Neural cell (in vitro differentiated cells): ENCODE data around the gene CNFN. TPM values are rescaled to one million over a fixed set of nuclear protein-coding genes. Genes with fewer than 3 reads are reported as not detected.

Experiments used
- H2AFZ ChIP-seq: fragments of 200-600, 300-800 bp; sonication (generic), shearing (Covaris generic); 2 replicates; pipeline ENCODE4 v1.6.0; 2014; ENCODE audit warnings: low read depth, mild to moderate bottlenecking, antibody characterized with exemption, low read length, moderate library complexity
- H3F3A ChIP-seq: fragments of 200-600 bp; shearing (Covaris generic); 2 replicates; pipeline ENCODE4 v1.6.1; 2016; ENCODE audit warnings: mild to moderate bottlenecking, moderate library complexity, mixed read lengths, antibody characterized with exemption, low read length; ENCODE audit not compliant: insufficient read depth, poor library complexity, severe bottlenecking
- H3K27ac ChIP-seq: fragments of 200-600, 300-800 bp; sonication (generic), shearing (Covaris generic); 2 replicates; pipeline ENCODE4 v1.5.1; 2014; ENCODE audit warnings: mild to moderate bottlenecking, low read length, moderate library complexity
- H3K27me3 ChIP-seq: fragments of 300-800, 200-600 bp; sonication (generic), shearing (Covaris generic); 2 replicates; pipeline ENCODE4 v1.6.0; 2014; ENCODE audit warnings: mild to moderate bottlenecking, low read depth, low read length, moderate library complexity; ENCODE audit not compliant: insufficient read depth
- H3K36me3 ChIP-seq: fragments of 300-800, 200-600 bp; sonication (generic), shearing (Covaris generic); 2 replicates; pipeline ENCODE4 v1.5.1; 2014; ENCODE audit warnings: mild to moderate bottlenecking, antibody characterized with exemption, low read length, moderate library complexity; ENCODE audit not compliant: insufficient read depth
- H3K4me2 ChIP-seq: fragments of 300-800, 200-600 bp; sonication (generic), shearing (Covaris generic); 2 replicates; pipeline ENCODE4 v1.6.0; 2014; ENCODE audit warnings: mild to moderate bottlenecking, low read length
- H3K4me3 ChIP-seq: fragments of 300-800, 200-600 bp; sonication (generic), shearing (Covaris generic); 2 replicates; pipeline ENCODE4 v1.5.1; 2014; ENCODE audit warnings: mild to moderate bottlenecking, low read length, moderate library complexity
- H3K79me2 ChIP-seq: fragments of 200-600 bp; shearing (Covaris generic); replicated peaks from 2 replicates; pipeline ENCODE4 v1.6.0; 2014; ENCODE audit warnings: mild to moderate bottlenecking, low read length, moderate library complexity; ENCODE audit not compliant: insufficient read depth
- H3K9ac ChIP-seq: fragments of 300-800, 200-600 bp; sonication (generic), shearing (Covaris generic); 2 replicates; pipeline ENCODE4 v1.6.1; 2016; ENCODE audit warnings: mild to moderate bottlenecking, low read length, mixed read lengths
- H3K9me2 ChIP-seq: fragments of 200-600 bp; shearing (Covaris generic); 2 replicates; pipeline ENCODE4 v1.6.1; 2016; ENCODE audit warnings: mild to moderate bottlenecking, low read length, mixed read lengths; ENCODE audit not compliant: insufficient read depth
- H3K9me3 ChIP-seq: fragments of 200-600, 300-800 bp; sonication (generic), shearing (Covaris generic); 2 replicates; pipeline ENCODE4 v1.6.1; 2016; ENCODE audit warnings: mild to moderate bottlenecking, mixed run types, low read length, moderate library complexity, mixed read lengths
- H4K20me1 ChIP-seq: fragments of 200-600 bp; shearing (Covaris generic); 2 replicates; pipeline ENCODE4 v1.6.1; 2016; ENCODE audit warnings: mild to moderate bottlenecking, mixed run types; ENCODE audit not compliant: insufficient read depth
- EP300 ChIP-seq: fragments of 450-650 bp; conservative IDR thresholded peaks from 2 replicates; pipeline ENCODE4 v1.6.1; 2014; ENCODE audit warnings: antibody characterized with exemption, mild to moderate bottlenecking, moderate library complexity; ENCODE audit not compliant: poor library complexity, severe bottlenecking
- EZH2 ChIP-seq: fragments of 200-600, 300-800 bp; shearing (Covaris generic), sonication (generic); IDR thresholded peaks from 2 replicates; pipeline ENCODE4 v1.6.1; 2014; ENCODE audit warnings: antibody characterized with exemption, low read length, borderline replicate concordance, mild to moderate bottlenecking; ENCODE audit not compliant: insufficient read depth, poor library complexity, severe bottlenecking
- MXI1 ChIP-seq: fragments of 450-650 bp; conservative IDR thresholded peaks from 2 replicates; pipeline ENCODE4 v1.6.1; 2014; ENCODE audit warnings: antibody characterized with exemption, mild to moderate bottlenecking; ENCODE audit not compliant: poor library complexity, severe bottlenecking
- POLR2AphosphoS5 ChIP-seq: IDR thresholded peaks from 2 replicates; pipeline ENCODE4 v1.6.1; 2012
- RAD21 ChIP-seq: fragments of 450-650 bp; conservative IDR thresholded peaks from 2 replicates; pipeline ENCODE4 v1.6.1; 2014; ENCODE audit warnings: antibody characterized with exemption, mild to moderate bottlenecking, moderate library complexity
- SMC3 ChIP-seq: fragments of 450-650 bp; conservative IDR thresholded peaks from 2 replicates; pipeline ENCODE4 v1.6.1; 2014; ENCODE audit warnings: antibody characterized with exemption, mild to moderate bottlenecking, moderate library complexity; ENCODE audit not compliant: poor library complexity
- TAF1 ChIP-seq: IDR thresholded peaks from 2 replicates; pipeline ENCODE4 v1.6.1; 2012; ENCODE audit warnings: low read depth
- polyA plus RNA-seq: library from polyadenylated mRNA; depleted of rRNA; stranded (reverse); fragments of >200 nt; gene quantifications from 2 replicates; pipeline ENCODE4 v1.2.3, GENCODE V29; 2014
- TF ChIP-seq, protein P1 (sequence below): IDR thresholded peaks from 2 replicates; pipeline ENCODE4 v1.6.1; 2012; ENCODE audit warnings: borderline replicate concordance
- TF ChIP-seq, protein P2 (sequence below): fragments of 450-650 bp; IDR thresholded peaks from 2 replicates; pipeline ENCODE4 v1.5.1; 2014; ENCODE audit warnings: antibody characterized with exemption, mild to moderate bottlenecking, moderate library complexity; ENCODE audit not compliant: poor library complexity, severe bottlenecking

The CNFN gene
- polyA plus RNA-seq, 1 donor from 2014 or later = not detected

DNA sequence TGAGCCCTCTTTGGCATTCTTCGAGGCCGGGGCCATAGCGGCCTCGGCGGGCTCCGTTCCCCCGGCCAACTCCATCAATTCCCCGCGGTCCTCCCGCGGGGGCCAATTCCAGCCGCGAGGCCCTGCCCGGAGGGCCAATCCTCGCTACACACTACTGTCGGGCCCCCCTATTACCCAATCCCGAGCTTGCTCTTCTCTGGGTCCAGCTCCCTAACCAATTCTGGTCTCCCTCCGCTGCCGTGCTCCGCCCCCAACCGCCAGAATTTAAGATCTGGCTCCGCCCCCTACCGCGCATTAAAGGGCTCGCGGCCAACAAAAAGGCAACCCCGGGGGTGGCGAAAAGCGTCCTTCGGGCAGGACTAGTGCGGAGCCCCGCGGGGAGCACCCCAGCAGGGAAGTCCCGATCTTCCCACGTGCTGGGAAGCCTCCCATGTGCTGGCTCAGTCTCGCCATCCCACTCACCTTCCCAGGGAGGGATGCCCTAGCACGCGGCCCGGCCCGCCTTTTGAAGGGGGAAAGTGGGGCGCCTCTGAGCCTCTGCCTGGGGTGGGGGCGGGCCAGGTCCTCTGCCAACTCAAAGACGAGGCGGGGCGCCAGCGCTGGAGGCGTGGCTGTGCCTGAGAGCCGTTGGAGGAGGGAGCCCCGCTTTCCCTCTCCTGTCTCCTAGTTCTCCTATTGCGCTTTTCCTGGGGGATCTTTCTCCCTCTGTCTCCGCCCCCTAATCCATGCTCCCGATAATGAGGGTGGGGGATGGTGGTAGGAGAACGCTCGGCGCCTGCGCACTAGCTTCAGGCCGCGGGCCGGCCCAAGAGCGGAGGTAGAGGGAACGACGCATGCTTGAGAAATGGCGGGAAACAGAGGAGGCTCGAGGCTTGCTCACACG is 33.6 kb upstream of the CNFN start:
- Histone ChIP-seq H3F3A (no peaks in the 10 kb centered on the region), H3K79me2 (no peaks in the 10 kb centered on the region), H3K36me3 (no peaks in the 10 kb centered on the region), H3K9ac (peak overlapping the region; percentile 82), H3K9me2 (no peaks in the 10 kb centered on the region), H3K4me3 (peak overlapping the region; percentile 87), H4K20me1 (no peaks in the 10 kb centered on the region), H2AFZ (peak overlapping the region; percentile 58), H3K9me3 (no peaks in the 10 kb centered on the region), H3K27ac (peak overlapping the region; percentile 79), H3K4me2 (peak overlapping the region; percentile 38), H3K27me3 (no peaks in the 10 kb centered on the region)
- TF ChIP-seq TAF1 = no peak
- TF ChIP-seq POLR2AphosphoS5 = no peak
- TF ChIP-seq, protein P1, sequence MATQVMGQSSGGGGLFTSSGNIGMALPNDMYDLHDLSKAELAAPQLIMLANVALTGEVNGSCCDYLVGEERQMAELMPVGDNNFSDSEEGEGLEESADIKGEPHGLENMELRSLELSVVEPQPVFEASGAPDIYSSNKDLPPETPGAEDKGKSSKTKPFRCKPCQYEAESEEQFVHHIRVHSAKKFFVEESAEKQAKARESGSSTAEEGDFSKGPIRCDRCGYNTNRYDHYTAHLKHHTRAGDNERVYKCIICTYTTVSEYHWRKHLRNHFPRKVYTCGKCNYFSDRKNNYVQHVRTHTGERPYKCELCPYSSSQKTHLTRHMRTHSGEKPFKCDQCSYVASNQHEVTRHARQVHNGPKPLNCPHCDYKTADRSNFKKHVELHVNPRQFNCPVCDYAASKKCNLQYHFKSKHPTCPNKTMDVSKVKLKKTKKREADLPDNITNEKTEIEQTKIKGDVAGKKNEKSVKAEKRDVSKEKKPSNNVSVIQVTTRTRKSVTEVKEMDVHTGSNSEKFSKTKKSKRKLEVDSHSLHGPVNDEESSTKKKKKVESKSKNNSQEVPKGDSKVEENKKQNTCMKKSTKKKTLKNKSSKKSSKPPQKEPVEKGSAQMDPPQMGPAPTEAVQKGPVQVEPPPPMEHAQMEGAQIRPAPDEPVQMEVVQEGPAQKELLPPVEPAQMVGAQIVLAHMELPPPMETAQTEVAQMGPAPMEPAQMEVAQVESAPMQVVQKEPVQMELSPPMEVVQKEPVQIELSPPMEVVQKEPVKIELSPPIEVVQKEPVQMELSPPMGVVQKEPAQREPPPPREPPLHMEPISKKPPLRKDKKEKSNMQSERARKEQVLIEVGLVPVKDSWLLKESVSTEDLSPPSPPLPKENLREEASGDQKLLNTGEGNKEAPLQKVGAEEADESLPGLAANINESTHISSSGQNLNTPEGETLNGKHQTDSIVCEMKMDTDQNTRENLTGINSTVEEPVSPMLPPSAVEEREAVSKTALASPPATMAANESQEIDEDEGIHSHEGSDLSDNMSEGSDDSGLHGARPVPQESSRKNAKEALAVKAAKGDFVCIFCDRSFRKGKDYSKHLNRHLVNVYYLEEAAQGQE = peak; percentile 10
- TF ChIP-seq MXI1 = peak; percentile 85

DNA sequence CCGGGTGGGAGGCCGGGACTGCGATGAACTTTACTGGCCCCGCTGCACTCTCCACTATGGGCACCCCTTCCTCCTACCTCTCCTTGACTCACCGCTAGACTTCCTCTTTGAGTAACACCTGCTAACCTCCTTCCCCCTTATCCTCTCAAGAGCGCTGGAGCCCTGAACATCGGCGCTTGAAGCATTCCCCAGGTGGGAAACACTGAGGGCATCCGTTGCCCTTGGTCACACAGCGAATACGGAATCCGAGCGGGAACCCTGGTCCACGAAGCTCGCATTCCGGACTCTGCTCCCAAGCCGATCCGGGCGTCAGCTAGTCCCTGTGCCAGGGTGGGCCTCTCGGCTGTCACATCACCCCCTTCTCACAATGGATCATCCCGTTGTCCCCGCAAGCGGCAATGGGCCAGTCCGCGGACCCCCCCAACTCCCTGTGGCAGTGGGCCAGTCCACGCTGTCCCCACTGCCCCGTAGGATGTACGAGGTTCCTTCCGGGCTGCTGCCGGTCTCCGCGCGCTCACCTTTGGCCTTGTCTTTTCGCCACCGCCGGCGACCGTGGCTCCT is 32.9 kb upstream of the CNFN start:
- TF ChIP-seq, protein P1 = peak; percentile 57
- peak; percentile 44 for TF ChIP-seq EP300
- TF ChIP-seq TAF1 = peak; percentile 54
- TF ChIP-seq SMC3 = peak; percentile 43
- no peak for TF ChIP-seq MXI1
- TF ChIP-seq RAD21 = peak; percentile 28
- TF ChIP-seq POLR2AphosphoS5 = peak; percentile 72
- TF ChIP-seq, protein P2, sequence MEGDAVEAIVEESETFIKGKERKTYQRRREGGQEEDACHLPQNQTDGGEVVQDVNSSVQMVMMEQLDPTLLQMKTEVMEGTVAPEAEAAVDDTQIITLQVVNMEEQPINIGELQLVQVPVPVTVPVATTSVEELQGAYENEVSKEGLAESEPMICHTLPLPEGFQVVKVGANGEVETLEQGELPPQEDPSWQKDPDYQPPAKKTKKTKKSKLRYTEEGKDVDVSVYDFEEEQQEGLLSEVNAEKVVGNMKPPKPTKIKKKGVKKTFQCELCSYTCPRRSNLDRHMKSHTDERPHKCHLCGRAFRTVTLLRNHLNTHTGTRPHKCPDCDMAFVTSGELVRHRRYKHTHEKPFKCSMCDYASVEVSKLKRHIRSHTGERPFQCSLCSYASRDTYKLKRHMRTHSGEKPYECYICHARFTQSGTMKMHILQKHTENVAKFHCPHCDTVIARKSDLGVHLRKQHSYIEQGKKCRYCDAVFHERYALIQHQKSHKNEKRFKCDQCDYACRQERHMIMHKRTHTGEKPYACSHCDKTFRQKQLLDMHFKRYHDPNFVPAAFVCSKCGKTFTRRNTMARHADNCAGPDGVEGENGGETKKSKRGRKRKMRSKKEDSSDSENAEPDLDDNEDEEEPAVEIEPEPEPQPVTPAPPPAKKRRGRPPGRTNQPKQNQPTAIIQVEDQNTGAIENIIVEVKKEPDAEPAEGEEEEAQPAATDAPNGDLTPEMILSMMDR = peak; percentile 38
- no peak for TF ChIP-seq EZH2
- H3K79me2 ChIP-seq = no peaks in the 10 kb centered on the region
- H3K9me3 ChIP-seq = no peaks in the 10 kb centered on the region
- peak overlapping the region; percentile 87 for H3K4me3 ChIP-seq
- no peaks in the 10 kb centered on the region for H3K36me3 ChIP-seq
- H4K20me1 ChIP-seq = no peaks in the 10 kb centered on the region
- peak overlapping the region; percentile 58 for H2AFZ ChIP-seq
- H3F3A ChIP-seq = no peaks in the 10 kb centered on the region
- peak overlapping the region; percentile 82 for H3K9ac ChIP-seq
- H3K27me3 ChIP-seq = no peaks in the 10 kb centered on the region
- peak overlapping the region; percentile 59 for H3K4me2 ChIP-seq
- no peaks in the 10 kb centered on the region for H3K9me2 ChIP-seq
- peak overlapping the region; percentile 79 for H3K27ac ChIP-seq
